AML-193 (cell line): Measurements from ENCODE around the gene MFN2.

Source experiments
- DNase-seq, 2 experiments: peaks; one replicate each; lab custom pipeline; 2025; lab: John Stamatoyannopoulos, UW

The MFN2 gene

DNA sequence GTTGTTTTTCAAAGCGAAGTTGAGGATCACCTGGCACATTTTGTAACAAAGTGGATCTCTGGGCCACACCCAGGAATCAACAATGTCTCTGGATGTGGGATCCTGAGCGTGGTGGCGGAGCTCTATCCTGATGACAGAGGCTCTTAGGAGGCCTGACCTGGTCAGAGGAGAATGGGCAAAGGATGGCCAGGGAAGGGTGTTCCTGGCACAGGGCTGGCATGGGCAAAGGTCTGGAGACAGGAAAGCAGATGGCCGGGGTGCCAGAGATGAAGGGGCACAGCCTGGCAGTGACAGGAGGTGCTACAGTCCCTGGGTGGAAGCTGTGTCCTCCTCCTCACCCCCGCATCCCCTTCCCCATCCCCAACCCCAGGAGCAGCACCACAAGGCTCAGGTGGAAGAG is 20.0 kb upstream of the MFN2 start:
- DNase-seq: no peak

- DNase-seq: peak; percentile 56 to 66
Measured at GRCh38 chr1:11960715-11961114, 19.5 kb upstream of the MFN2 start.

- DNase-seq: no peak
Measured at GRCh38 chr1:11961230-11961629, 19.0 kb upstream of the MFN2 start.

- DNase-seq: no peak
Measured at GRCh38 chr1:11963622-11964021, 16.6 kb upstream of the MFN2 start.

GRCh38 chr1:11964656-11965055 is 15.6 kb upstream of the MFN2 start:
- DNase-seq: no peak

DNA sequence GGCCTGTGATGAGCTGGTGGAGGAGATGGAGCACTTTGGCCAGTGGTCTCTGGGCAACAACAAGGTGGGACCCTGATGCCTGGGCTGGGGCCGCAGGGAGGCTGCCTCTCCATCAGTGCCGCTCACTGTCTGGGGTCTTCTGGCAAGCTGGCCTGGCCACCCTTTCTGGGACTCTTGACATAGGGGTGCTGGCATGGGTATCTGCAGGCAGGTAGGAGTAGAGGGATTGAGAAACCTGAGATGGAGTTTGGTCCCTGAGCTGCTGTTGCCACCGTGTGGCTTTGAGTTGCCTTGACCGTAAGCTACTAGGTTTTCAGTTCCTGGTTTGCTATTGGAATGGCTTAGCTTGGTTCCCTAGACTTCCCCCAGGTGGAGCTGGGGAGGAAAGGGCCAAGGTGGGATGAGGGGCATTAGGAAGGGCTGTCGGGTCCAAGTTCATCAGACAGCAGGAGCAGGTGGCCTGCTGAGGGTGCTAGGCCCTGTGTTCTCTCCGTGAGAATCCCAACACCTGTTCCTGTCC is 13.2 kb upstream of the MFN2 start:
- DNase-seq: peak; percentile 39 to 45

DNA sequence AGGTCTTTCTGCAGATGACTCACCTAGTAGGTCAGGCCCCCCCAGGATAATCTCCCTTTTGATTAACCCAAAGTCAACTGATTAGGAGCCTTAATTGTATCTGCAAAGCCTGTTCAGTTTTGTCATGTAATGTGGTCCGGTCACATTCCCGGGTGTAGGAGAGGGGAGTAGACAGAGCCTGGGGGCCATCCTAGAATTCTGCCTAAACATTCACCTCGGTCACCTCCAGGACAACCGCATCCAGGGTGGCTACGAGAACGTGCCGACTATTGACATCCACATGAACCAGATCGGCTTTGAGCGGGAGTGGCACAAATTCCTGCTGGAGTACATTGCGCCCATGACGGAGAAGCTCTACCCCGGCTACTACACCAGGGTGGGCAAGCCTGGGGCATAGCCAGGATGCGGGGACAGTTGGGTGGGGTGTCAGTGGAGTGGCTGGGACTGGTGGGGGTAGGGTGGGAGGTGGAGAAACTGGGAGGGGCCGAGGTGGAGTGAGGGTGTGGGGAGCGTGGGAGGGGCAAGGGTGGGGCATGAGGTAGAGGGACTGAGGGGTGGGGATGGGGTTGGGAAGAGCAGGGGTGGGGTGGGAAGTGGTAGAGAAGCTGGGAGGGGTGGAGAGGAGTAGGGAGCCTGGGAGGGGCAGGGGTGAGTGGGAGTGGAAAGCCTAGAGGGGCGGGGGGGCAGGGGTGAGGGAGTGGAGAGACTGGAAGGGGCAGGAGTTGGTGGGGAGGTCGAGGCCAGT is 9.6 kb upstream of the MFN2 start:
- no peak for DNase-seq

DNA sequence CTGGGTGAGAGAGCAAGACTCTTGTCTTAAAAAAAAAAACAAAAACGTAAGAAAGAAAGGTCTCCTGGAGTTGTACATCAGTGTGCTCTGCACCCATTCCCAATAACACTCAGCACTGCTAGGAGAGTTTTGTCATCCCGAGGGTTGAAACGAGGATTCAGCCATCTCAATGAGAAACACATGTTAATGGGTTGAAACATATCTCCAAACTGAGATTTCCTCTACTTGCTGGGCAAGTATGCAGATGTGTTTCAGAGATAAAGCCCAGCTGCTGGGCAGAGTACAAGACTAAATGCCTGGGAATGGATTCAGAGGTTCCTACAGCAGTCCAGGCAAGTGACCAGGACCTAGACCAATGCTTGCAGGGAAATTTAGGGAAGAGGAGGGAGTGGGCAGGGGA is 2.6 kb upstream of the MFN2 start:
- no peak for DNase-seq

DNA sequence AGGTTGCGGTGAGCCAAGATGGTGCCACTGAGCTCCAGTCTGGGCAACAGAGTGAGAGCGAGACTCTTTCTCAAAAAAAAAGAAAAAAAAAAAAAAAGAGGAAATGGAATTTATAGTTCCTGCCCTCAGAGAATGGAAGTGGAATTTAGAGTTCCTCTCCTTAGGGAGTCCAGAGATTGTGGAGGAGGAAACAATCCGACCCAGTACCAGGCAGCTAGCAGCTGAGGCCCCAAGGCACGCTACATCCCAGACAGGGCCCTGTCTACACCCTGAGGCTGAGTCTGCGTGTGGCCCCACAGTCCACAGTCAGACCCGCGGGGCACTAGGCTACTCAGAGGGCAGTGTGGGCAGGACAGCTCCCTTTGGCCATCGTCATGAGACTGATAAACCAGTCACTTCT is 1.9 kb upstream of the MFN2 start:
- no peak for DNase-seq

DNA sequence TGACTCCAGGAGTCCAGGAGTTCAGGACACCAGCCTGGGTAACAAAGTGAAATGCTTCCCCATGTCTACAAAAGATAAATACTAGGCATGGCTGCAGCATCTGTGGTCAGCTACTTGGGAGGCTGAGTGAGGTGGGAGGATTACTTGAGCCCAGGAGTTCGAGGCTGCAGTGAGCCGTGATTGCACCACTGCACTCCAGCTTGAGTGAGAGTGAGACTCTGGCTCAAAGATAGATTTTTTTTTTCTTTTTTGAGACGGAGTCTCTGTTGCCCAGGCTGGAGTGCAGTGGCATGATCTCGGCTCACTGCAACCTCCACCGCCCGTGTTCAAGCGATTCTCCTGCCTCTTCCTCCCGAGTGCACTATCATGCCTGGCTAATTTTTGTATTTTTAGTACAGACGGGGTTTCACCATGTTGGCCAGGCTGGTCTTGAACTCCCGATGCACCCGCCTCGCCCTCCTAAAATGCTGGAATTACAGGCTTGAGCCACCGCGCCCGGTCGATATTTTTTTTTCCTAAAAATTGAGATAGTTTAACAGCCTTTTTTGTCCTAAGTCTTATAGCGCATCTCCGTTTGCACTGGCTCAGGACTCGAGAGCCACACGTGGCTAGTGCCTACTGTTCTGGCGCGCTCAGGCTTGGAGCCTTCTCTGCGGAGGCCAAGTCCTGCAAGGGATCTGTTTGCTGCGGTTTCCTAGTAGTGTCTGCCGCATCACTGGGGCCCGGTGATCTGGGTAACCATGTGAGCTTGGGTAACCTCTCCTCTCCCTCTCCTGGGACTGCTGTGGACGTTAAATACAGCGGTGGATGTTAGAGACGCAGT is 1.0 kb upstream of the MFN2 start:
- no peak for DNase-seq

DNA sequence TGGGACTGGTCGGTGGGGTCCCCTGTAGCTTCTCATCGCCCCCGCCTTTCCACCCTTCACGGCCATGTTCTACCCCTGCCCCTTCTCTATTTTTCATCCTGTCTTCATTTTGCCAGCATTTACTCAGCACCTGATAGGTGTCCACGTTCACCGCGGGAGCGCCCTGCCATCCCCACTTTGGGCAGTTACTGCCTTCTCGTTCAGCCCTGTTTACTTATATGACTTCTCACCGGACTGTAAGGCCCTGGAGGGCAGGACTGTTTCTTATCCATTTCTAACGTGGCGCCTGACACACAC is 380 bp downstream of the MFN2 start:
- no peak for DNase-seq

- no peak for DNase-seq
Measured at GRCh38 chr1:11981378-11982009, 1.2 kb downstream of the MFN2 start.

DNA sequence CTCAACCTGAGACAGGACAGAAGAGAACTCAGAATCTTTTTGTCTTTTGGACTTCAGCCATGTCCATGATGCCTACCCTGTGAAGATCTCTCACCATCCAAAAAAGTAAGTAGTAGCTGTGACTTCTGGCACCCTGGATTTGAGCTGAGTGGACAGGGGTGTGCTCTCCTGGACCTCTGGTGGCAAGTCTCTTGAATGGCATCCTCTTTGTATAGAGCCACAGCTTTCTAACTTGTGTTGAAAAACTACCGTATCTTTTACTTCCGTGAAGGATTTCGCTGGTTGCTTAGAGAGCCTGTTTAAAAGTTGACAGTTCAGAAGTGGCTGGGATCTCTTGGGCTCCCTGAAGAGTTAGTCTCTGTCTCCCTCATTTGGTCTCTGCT is 1.8 kb downstream of the MFN2 start:
- DNase-seq: peak; percentile 80 to 83

GRCh38 chr1:11984121-11984520 is 3.9 kb downstream of the MFN2 start:
- DNase-seq: no peak

DNA sequence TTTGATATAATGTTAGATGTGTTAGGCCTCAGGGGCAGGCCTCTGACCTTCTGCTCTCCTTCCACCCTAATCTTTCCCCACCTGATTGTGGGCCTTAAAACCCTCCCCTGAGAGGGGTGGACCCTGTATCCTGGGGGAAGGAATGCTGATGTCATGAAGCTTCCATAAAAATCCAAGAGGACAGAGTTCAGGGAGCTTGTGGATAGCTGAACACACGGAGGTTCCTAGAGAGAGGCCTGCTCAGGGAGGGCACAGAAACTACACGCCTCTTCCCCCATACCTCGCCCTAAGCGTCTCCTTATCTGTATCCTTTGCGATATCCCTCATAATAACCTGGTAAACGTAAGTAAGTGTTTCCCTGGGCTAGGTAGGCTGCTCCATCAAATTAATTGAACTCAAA is 4.3 kb downstream of the MFN2 start:
- no peak for DNase-seq

DNA sequence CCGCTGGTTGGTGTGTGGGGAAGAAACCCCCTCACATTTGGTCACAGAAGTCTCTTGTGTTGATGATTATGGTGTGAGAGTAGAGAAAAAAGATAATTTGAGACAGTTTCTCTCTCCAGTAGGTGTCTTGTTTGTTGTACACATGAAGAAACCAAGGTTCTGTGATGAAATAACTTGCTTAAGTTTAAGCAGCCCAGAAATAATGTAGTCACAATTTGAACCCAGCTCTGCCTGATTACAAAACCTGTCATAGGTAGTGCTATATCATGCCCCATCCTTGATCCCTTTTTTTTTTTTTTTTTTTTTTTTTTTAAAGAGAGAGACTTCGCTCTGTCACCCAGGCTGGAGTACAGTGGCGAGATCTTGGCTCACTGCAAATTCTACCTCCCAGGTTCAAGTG is 4.9 kb downstream of the MFN2 start:
- no peak for DNase-seq

- peak; percentile 78 to 82 for DNase-seq
Measured at GRCh38 chr1:11985851-11986250, 5.6 kb downstream of the MFN2 start.

- DNase-seq: no peak
Measured at GRCh38 chr1:11989669-11990068, 9.4 kb downstream of the MFN2 start.

GRCh38 chr1:11990303-11991032 is 10.2 kb downstream of the MFN2 start:
- DNase-seq: no peak

GRCh38 chr1:11991969-11992676 is 11.9 kb downstream of the MFN2 start:
- DNase-seq: no peak

DNA sequence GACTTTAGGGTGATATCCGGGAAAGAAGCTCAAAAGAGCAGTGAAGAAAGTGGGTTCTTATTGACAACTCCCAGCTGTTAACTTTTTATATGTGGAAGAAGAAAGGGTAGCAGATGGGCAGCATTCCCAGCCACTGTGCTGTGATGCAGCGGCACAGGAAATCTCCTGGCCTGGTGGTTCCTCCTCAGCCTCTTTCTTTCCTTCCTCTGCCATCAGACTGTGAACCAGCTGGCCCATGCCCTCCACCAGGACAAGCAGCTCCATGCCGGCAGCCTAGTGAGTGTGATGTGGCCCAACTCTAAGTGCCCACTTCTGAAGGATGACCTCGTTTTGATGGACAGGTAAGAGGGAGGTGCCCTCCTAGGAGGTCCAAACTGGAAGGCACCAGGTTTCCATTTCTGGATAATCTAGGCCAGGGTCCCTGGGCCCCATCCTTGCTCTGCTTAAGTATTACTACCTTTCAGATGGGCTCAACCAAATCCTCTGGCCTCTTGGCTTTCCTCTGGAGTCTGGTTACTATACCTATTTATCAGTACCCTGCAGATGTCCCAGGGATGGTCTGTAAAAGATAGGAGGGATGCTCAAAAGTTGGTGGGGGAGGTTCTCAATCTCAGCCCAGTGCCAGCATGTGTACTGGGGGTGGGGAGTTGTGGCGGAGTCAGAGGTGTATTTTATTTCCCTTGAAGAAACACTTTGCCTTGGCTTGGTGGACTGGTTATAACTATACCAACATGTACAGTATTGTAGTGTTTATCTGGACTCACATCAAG is 17.0 kb downstream of the MFN2 start:
- DNase-seq: no peak
